Caki2 (cell line): ENCODE measurements around the gene REV3L. TPM values are rescaled to one million over a fixed set of nuclear protein-coding genes. Genes with fewer than 3 reads are reported as not detected.
A peak's percentile ranks its signal among the peaks of the same experiment; 100 is the strongest.

ENCODE experiments used
- DNase-seq: peaks from one replicate; pipeline ENCODE4 v3.0.0-alpha.2; 2015; ENCODE audit warnings: low read depth
- in situ Hi-C: cut with HindIII; loops from 2 replicates; pipeline ENCODE4 v1.10.0; 2016; ENCODE audit warnings: low sequenced_read_pairs, low pct_unique_long_range_greater_than_20kb, mixed read lengths
- total RNA-seq: library from RNA; depleted of rRNA; stranded (reverse); fragments of >200 nt; shearing (Covaris generic); gene quantifications from 2 replicates; pipeline ENCODE4 v1.2.3, GENCODE V29; 2014; ENCODE audit warnings: low replicate concordance

REV3L gene
- total RNA-seq, 1 experiment from 2014 or later = 11.4 TPM

DNA sequence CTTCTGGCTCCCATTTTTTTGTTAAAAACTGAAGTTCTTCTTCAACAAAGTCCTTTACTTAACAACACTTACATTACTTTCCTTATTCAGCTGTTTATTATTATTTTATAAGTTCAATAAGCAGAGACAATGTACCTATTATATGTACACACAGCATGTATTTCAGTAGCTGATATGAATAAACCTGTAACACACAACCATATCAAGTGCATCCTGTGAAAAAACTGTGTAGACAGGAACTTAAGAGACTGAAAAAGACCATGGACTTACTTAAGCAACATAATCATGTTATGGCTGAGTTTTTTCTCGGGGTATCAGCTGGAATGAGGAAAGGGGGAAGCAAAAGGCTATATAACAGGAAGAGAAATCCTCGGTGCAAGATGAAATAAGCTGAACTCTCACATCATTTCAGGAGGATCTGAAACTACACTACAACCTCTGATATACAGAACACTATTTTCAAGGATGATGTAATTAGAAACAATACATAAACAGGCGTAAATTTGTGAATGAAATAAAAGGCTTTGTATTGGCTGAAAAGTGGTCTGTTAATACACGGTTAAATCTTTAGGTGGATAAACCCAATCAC is 70.9 kb downstream of the REV3L start:
- no peak for DNase-seq
- in situ Hi-C loops = no loop called here

DNA sequence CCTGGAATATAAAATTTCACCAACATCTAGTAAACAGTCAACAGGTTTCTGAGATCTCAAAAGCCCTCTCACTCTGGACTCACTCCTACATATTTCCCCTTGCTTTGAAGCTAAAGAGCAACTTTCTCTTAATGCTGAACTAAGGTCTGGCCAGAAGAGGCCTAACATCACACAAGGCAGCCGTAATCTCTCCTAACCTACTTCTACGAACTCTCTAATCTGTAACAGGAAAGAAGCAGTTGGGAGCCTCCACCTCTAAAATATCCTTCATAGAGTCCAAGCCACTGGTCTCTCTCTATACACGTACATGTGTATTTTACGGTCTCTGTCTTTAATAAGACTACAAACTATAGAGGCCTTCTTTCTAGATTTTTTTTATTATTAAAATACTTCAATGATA is 72.0 kb downstream of the REV3L start:
- no peak for DNase-seq
- in situ Hi-C loops = no loop called here

DNA sequence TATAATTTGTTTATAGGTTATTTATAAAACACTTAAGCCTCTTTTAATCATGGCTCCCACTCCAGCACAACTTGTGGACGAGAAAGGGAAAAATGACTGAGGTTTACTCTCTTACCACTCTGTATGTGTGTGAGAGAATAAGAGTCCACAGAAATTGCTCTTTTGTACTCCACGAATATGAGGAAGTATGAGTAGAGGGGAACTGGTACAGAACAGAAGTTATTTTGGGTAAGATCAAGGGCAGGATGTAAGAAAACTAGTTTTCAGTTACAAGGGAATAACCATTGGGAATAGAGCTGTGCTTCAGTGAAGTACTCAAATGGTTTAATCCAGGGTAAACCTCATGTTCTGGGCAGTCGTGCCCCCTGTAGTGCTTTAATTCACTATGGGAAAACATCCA is 72.6 kb downstream of the REV3L start:
- in situ Hi-C loops = no loop called here
- no peak for DNase-seq

DNA sequence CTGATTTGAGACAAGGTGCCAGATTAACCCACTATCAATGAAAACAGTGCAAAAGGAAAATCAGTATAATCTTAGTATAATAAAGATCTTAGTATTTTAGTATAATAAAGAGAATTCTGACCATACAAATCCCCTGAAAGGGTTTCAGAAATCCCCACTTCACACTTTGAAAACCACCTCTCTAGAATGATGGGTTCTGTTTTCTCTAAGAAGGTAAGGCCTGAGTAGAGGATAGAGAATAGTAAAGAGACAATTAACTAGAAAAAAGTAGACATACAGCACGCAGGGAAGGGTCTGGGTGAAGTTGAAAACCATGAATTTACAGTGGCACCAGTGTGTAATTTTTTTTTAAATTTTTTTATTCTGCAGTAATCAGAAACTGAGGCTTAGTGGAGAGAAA is 73.6 kb downstream of the REV3L start:
- in situ Hi-C loops = no loop called here
- DNase-seq = no peak

DNA sequence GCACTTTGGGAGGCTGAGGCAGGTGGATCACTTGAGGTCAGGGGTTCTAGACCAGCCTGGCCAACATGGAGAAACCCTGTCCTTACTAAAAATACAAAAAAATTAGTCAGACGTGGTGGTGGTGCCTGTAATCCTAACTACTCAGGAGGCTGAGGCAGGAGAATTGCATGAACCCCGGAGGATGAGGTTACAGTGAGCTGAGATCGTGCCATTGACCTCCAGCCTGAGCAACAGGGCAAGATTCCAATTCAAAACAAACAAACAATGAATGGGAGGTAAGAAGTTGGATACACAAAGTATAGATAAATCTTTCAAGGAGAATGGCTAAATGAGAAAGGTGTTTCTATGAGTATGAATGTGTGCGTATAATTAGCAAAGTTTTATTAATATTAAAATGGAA is 75.3 kb downstream of the REV3L start:
- in situ Hi-C loops = no loop called here
- DNase-seq = no peak

DNA sequence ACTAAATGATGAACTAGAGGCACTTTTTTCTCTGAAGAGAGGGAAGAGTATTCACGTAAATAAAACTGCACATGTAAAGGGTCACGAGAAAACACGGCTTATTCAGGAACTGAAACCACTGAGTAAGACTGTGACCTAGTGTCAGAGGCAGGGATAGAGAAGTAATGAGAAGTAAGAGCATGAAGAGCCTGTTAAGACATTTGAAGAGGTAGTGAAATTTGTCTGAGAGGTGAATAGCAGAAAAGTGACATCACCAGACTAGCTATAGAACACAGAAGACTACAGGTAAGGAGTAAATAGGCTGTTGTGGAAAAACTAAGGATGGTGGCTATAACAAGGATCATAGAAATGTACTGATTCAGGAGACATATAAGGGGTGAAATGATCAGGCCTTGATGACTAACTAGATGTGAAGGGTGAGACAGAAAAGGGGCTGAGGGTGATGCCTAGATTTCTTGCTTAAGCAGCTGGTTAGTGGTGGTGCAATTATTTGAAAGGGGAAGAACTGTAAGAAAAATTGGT is 76.8 kb downstream of the REV3L start:
- DNase-seq = no peak
- in situ Hi-C loops = no loop called here

DNA sequence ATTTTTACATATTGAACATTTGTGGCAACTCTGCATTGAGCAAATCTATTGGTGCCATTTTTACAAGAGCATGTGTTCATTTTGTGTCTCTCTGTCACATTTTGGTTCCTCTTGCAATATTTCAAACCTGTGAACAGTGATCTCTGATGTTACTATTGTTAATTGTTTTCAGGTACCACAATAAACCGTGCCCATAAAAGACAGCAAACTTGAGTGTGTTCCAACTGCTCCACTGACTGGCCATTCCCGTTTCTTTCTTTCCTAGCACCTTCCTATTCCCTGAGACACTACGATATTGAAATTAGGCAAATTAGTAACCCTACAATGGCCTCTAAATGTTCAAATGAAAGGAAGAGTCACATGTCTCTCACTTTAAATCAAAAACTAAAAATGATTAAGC is 79.6 kb downstream of the REV3L start:
- DNase-seq = no peak
- in situ Hi-C loops = no loop called here

DNA sequence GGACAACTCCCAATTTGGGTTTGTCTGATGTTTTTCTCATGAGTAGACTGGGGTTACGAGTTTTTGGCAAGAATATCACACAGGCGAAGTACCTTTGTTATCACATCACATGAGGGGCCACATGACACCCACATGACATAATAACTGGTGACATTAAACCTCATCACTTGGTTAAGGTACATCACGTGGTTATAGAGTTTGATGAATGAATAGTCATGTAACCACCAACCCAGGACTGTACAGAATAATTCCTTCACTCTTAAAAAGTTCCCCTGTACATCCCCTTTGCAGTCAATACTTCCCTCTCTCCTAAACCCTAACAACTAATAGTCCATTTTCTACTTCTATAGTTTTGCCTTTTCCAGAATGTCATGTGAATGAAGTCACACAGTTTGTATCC is 83.4 kb downstream of the REV3L start:
- in situ Hi-C loops = no loop called here
- DNase-seq = no peak

DNA sequence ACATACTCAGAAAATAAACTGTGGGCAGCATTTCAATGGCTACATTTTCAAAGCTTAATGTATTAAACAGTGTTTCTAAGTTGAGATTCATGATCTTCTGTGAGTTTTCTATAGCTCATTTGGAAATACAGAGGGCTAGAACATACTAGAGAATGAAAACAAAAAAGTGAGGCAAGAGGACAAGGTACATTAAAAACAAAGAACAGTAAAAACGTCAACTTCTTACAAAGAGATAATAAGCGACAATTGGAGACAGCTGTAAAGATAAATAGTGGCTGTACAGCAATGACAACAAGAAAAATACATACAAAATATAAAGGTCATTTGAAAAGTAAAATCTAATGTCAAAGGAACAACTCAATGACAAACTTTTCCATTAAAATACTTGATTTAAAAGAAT is 94.3 kb downstream of the REV3L start:
- in situ Hi-C loops = no loop called here
- DNase-seq = no peak

GRCh38 chr6:111382476-111383294 is 100.3 kb downstream of the REV3L start:
- in situ Hi-C loops = no loop called here
- DNase-seq = no peak

DNA sequence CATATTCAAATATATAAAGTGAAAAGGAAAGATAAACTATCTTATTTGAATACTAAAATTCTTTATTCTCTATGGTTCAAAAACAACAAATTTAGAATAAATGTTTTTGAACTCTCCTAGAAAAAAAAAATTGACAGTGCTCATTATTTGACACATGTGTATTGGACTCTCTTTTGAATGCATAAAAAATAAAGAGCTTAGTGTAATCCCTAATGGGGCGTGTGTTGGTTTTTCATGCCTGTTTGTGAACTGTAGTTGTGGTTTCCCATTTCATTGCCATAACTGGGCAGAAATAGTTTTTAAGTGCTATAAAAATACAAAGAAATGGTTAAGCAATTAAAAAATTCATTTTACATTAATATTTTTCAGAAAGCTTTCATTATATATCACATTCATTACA is 101.3 kb downstream of the REV3L start:
- no peak for DNase-seq
- in situ Hi-C loops = no loop called here

GRCh38 chr6:111381123-111381522 is 101.9 kb downstream of the REV3L start:
- in situ Hi-C loops = no loop called here
- DNase-seq = no peak

- in situ Hi-C loops = no loop called here
- DNase-seq = no peak
Measured at GRCh38 chr6:111379831-111380230, 103.2 kb downstream of the REV3L start.

GRCh38 chr6:111379302-111379701 is 103.7 kb downstream of the REV3L start:
- in situ Hi-C loops = no loop called here

DNA sequence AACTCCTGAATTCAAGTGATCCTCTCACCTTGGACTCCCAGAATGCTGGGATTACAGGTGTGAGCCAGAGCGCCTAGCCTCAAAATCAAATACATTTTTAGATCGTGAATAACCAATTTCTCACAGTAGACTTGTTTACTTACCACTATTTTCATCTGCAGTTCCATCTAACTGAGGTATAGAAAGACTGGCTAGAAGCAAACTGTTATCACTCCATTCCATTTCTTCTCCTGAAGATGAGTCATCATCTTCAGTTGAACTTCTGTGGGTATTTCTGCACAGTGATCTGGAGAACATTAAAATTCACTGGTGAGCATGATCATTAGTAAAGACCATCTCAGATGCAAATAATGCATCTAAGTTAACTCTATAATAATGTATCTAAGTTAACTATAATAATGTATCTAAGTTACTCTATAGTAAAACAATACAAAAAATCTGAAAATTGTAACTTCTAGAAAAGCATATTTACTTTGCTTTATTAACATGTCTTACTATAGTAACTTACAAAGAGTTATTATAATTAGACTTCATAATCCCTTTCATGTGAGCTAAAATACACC is 105.4 kb downstream of the REV3L start:
- in situ Hi-C loops = no loop called here
- DNase-seq = no peak

More at GRCh38 chr6:111379302-111379701, 103.7 kb downstream of the REV3L start:
- DNase-seq = no peak

DNA sequence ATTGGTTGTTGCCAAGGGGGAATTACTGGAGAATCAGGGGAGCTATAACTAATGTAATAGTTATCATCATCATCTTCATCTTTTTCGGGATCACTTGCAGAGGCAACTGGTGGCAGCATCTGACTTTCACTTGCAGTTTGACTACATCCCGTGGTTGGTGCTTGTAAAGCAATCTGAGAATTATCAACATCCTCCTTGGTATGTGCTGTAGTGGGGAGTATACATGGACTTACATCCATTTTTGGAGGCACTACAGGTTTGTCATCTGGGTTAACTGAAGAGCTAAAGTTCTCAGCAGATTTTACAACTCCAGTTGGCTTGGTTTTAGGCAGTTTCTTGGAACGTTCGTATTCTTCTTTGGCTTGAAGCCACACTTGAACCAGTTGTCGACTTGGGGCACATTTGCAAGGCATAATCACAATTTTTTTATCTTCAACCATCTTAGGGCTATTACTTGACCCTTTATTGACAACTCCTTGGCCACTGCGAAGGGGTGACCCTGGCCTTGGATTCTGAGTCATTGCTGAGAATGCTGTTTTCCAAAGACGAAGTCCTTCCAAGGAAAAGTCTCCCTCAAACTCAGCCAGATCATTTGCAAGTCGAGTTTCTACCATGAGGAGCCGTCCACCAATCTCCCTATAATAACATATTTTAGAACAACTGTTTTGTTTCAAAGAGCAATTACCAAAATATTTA is 115.5 kb downstream of the REV3L start:
- in situ Hi-C loops = no loop called here
- no peak for DNase-seq

- in situ Hi-C loops = no loop called here
- peak; percentile 32 for DNase-seq
Measured at GRCh38 chr6:111361648-111362047, 121.4 kb downstream of the REV3L start.

- peak; percentile 63 for DNase-seq
- in situ Hi-C loops = no loop called here
Measured at GRCh38 chr6:111358454-111358853, 124.6 kb downstream of the REV3L start.

- DNase-seq = peak; percentile 69
- in situ Hi-C loops = no loop called here
Measured at GRCh38 chr6:111357705-111358104, 125.3 kb downstream of the REV3L start.
